A549 (cell line): ENCODE measurements around the gene TTC21A.

Experiments
- CTCF ChIP-seq: fragments of >200 bp; sonication (Bioruptor Twin); formaldehyde crosslinking; IDR thresholded peaks from 3 replicates; pipeline ENCODE4 v1.5.1; 2016
- EHMT2 ChIP-seq: fragments of 200-600 bp; sonication (generic); IDR thresholded peaks from 2 replicates; pipeline ENCODE4 v1.6.1; 2016; ENCODE audit warnings: antibody characterized with exemption, low read depth, mild to moderate bottlenecking, moderate library complexity
- FOXS1 ChIP-seq: fragments of 250-450 bp; sonication (Bioruptor Pico); IDR thresholded peaks from 2 replicates; pipeline ENCODE4 v1.5.0; 2020; ENCODE audit warnings: mild to moderate bottlenecking, moderate library complexity
- POLR2AphosphoS2 ChIP-seq: conservative IDR thresholded peaks from 2 replicates; pipeline ENCODE4 v1.6.1; 2012; ENCODE audit warnings: low read length, improper control_type of control experiment, inconsistent platforms
- REST ChIP-seq: fragments of 200-600 bp; sonication (generic); IDR thresholded peaks from 2 replicates; pipeline ENCODE4 v1.6.1; 2016; ENCODE audit warnings: antibody characterized with exemption, mild to moderate bottlenecking, moderate library complexity

- no peak for TF ChIP-seq CTCF
- TF ChIP-seq EHMT2: no peak
- TF ChIP-seq REST: no peak
- TF ChIP-seq POLR2AphosphoS2: no peak; the same call in 1 of the 2 replicates
- no peak for TF ChIP-seq FOXS1 (CRISPR knock-in tag)
Measured at GRCh38 chr3:39140341-39140971, 33.0 kb downstream of the TTC21A start.
